GM12878 (cell line): ENCODE data around the gene DOCK1. TPM values are rescaled to one million over a fixed set of nuclear protein-coding genes. Genes with fewer than 3 reads are reported as not detected.

Experiments
- BHLHE40 ChIP-seq, 2 experiments: fragments of 450-650 bp in 1 of 2; IDR thresholded peaks; 2 replicates each; pipeline ENCODE4 v1.6.1; 2011 to 2017; ENCODE audit warnings: low read depth in 2 of 2, borderline replicate concordance in 1 of 2, improper control_type of control experiment in 1 of 2, low read length in 1 of 2, mild to moderate bottlenecking in 1 of 2
- KAT2A ChIP-seq: conservative IDR thresholded peaks from 2 replicates; pipeline ENCODE4 v1.6.1; 2011; ENCODE audit warnings: low read depth, low read length; ENCODE audit not compliant: control insufficient read depth
- MTA2 ChIP-seq: fragments of 450-650 bp; IDR thresholded peaks from 2 replicates; pipeline ENCODE4 v1.6.1; 2016; ENCODE audit warnings: low read depth, mild to moderate bottlenecking, moderate library complexity
- NRF1 ChIP-seq: conservative IDR thresholded peaks from 2 replicates; pipeline ENCODE4 v1.6.1; 2011; ENCODE audit warnings: mild to moderate bottlenecking, low read depth, low read length, improper control_type of control experiment
- PML ChIP-seq: IDR thresholded peaks from 2 replicates; pipeline ENCODE4 v1.6.1; 2012; ENCODE audit warnings: low read length, inconsistent platforms
- RCOR1 ChIP-seq: conservative IDR thresholded peaks from 2 replicates; pipeline ENCODE4 v1.6.1; 2012; ENCODE audit warnings: low read depth, low read length, improper control_type of control experiment
- SMARCA5 ChIP-seq: fragments of 450-650 bp; IDR thresholded peaks from 2 replicates; pipeline ENCODE4 v1.6.1; 2017; ENCODE audit warnings: mild to moderate bottlenecking
- ZBED1 ChIP-seq: IDR thresholded peaks from 2 replicates; pipeline ENCODE4 v1.6.1; 2016; ENCODE audit warnings: borderline replicate concordance
- ZSCAN29 ChIP-seq: fragments of 450-650 bp; IDR thresholded peaks from 2 replicates; pipeline ENCODE4 v1.6.1; 2017; ENCODE audit warnings: mild to moderate bottlenecking, moderate library complexity
- polyA plus RNA-seq, 11 experiments: library from polyadenylated mRNA; depleted of rRNA in 4 of 11; unstranded in 6 of 11; stranded (reverse) in 5 of 11; fragments of >200 nt; fragmentation: Nextera tagmentation in 4 of 11; fragmentation: Illumina TruSeq in 1 of 11; extraction: Ambion mirVana in 4 of 11; extraction: Trizol in 1 of 11; gene quantifications; 1 replicate in 1 of 11; 2 replicates in 10 of 11; pipeline versions ENCODE4 v1.2.1 to v1.2.3, GENCODE V29; 2011 to 2016; ENCODE audit warnings: inconsistent platforms in 2 of 11, missing spikeins in 2 of 11, low read depth in 1 of 11
- total RNA-seq, 4 experiments: library from RNA; depleted of rRNA in 3 of 4; stranded (reverse); fragments of >200 nt in 3 of 4; fragmentation: Illumina TruSeq in 1 of 4; extraction: Trizol in 1 of 4; gene quantifications; 2 replicates each; pipeline versions ENCODE4 v1.2.1 to v1.2.3, GENCODE V29; 2013 to 2021
- TF ChIP-seq, protein P1 (sequence below): fragments of 450-650 bp; formaldehyde crosslinking; IDR thresholded peaks from 2 replicates; pipeline ENCODE4 v1.4.0; 2020; ENCODE audit warnings: mild to moderate bottlenecking, moderate library complexity
- TF ChIP-seq, protein P2 (sequence below): fragments of 450-650 bp; IDR thresholded peaks from 2 replicates; pipeline ENCODE4 v1.6.1; 2017; ENCODE audit warnings: mild to moderate bottlenecking, low read depth, inconsistent platforms; ENCODE audit not compliant: poor library complexity, severe bottlenecking

The DOCK1 gene
- total and polyA plus RNA-seq, 10 of the 15 experiments (the other 5 are each of a cell fraction or from before 2014, with no cell fraction given), result 0.05 to 0.18 TPM; not detected in 8

DNA sequence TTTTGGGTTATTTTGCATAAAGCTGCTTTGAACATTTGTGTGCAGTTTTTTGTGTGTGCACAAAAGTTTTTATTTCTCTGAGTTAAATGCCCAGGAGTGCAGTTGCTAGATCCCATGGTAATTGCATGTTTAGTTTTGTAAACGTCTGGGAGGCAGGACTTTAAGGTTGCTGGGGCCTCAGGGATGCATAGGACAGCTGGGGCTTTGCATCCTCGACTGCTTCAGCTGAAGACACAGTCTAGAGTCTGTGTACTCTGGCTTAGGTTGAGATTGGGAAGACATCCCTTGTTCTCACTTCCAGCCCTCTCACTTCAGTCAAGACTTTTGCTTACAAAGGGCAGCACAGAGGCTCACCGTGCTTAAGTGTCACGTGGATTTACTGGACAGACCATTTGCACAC is 385.6 kb downstream of the DOCK1 start (continued):
- TF ChIP-seq, protein P1, sequence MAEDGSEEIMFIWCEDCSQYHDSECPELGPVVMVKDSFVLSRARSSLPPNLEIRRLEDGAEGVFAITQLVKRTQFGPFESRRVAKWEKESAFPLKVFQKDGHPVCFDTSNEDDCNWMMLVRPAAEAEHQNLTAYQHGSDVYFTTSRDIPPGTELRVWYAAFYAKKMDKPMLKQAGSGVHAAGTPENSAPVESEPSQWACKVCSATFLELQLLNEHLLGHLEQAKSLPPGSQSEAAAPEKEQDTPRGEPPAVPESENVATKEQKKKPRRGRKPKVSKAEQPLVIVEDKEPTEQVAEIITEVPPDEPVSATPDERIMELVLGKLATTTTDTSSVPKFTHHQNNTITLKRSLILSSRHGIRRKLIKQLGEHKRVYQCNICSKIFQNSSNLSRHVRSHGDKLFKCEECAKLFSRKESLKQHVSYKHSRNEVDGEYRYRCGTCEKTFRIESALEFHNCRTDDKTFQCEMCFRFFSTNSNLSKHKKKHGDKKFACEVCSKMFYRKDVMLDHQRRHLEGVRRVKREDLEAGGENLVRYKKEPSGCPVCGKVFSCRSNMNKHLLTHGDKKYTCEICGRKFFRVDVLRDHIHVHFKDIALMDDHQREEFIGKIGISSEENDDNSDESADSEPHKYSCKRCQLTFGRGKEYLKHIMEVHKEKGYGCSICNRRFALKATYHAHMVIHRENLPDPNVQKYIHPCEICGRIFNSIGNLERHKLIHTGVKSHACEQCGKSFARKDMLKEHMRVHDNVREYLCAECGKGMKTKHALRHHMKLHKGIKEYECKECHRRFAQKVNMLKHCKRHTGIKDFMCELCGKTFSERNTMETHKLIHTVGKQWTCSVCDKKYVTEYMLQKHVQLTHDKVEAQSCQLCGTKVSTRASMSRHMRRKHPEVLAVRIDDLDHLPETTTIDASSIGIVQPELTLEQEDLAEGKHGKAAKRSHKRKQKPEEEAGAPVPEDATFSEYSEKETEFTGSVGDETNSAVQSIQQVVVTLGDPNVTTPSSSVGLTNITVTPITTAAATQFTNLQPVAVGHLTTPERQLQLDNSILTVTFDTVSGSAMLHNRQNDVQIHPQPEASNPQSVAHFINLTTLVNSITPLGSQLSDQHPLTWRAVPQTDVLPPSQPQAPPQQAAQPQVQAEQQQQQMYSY (CRISPR knock-in tag), result no peak
- no peak for TF ChIP-seq NRF1
- no peak for TF ChIP-seq PML
- no peak for TF ChIP-seq ZSCAN29
- no peak for TF ChIP-seq MTA2
- TF ChIP-seq, protein P2, sequence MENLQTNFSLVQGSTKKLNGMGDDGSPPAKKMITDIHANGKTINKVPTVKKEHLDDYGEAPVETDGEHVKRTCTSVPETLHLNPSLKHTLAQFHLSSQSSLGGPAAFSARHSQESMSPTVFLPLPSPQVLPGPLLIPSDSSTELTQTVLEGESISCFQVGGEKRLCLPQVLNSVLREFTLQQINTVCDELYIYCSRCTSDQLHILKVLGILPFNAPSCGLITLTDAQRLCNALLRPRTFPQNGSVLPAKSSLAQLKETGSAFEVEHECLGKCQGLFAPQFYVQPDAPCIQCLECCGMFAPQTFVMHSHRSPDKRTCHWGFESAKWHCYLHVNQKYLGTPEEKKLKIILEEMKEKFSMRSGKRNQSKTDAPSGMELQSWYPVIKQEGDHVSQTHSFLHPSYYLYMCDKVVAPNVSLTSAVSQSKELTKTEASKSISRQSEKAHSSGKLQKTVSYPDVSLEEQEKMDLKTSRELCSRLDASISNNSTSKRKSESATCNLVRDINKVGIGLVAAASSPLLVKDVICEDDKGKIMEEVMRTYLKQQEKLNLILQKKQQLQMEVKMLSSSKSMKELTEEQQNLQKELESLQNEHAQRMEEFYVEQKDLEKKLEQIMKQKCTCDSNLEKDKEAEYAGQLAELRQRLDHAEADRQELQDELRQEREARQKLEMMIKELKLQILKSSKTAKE, result no peak
- TF ChIP-seq BHLHE40 (IDR thresholded peaks at IDR 0.05; ENCODE audit: borderline replicate concordance in 1 of 2, low read depth in 2 of 2, low read length in 1 of 2), result no peak
- TF ChIP-seq RCOR1, result no peak
- TF ChIP-seq ZBED1, result no peak
- no peak for TF ChIP-seq KAT2A
- TF ChIP-seq SMARCA5, result no peak
